Right lung (tissue), 5 donors: ENCODE results near the gene ARID5A. TPM values are rescaled to one million over a fixed set of nuclear protein-coding genes. Genes with fewer than 3 reads are reported as not detected.
A peak's percentile ranks its signal among the peaks of the same experiment; 100 is the strongest.

Experiments used
- DNase-seq, 2 donors: peaks; one replicate each; pipeline ENCODE4 v3.0.0-alpha.2; 2013
- polyA plus RNA-seq, 5 donors: library from polyadenylated mRNA; unstranded; fragments of 120-200 nt; gene quantifications; one replicate each; pipeline versions ENCODE4 v1.2.1 to v1.2.3, GENCODE V29; 2013; ENCODE audit warnings: inconsistent platforms in 1 of 5, low replicate concordance in 1 of 5; ENCODE audit not compliant: insufficient read length in 5 of 5, insufficient read depth in 1 of 5

The ARID5A gene
- polyA plus RNA-seq, 5 donors: 5.6 to 10.3 (median 6.9) TPM

GRCh38 chr2:96506016-96506906 is 30.3 kb upstream of the ARID5A start:
- DNase-seq: no peak

GRCh38 chr2:96506907-96507240 is 29.7 kb upstream of the ARID5A start:
- no peak for DNase-seq

DNA sequence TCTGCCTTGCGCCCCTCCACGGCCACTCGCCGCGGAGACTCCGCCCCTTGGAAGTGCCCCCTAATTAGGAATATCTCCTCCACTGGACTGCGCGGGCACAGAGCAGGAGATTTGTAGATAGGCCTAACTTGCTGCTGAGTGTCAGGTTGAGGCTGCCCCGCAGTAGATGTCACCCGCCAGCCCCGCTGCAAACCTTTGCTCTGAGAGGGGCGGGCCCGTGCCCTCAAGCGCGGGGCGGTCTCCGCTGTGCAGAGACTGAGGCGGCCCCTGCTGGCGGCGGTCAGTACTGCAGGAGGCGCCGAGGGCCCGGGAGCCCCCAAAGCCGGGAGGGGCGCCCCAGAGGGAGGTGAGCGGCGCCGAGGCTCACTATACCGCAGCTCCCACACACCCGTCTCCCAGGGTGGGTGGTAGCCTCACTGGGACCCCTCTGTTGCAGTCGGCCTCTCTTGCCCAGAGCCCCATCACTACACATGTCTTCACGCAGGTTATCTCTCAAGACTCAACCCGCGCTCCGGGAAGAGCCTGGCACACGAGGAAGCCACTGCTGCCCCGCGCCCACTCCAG is 28.5 kb upstream of the ARID5A start:
- peak in 1 of 2 donors; percentile 46 for DNase-seq

GRCh38 chr2:96508521-96509113 is 27.9 kb upstream of the ARID5A start:
- DNase-seq: no peak

GRCh38 chr2:96509114-96509846 is 27.3 kb upstream of the ARID5A start:
- peak in 1 of 2 donors; percentile 78 for DNase-seq

- DNase-seq: no peak
Observed at GRCh38 chr2:96509847-96510230, 26.7 kb upstream of the ARID5A start.

DNA sequence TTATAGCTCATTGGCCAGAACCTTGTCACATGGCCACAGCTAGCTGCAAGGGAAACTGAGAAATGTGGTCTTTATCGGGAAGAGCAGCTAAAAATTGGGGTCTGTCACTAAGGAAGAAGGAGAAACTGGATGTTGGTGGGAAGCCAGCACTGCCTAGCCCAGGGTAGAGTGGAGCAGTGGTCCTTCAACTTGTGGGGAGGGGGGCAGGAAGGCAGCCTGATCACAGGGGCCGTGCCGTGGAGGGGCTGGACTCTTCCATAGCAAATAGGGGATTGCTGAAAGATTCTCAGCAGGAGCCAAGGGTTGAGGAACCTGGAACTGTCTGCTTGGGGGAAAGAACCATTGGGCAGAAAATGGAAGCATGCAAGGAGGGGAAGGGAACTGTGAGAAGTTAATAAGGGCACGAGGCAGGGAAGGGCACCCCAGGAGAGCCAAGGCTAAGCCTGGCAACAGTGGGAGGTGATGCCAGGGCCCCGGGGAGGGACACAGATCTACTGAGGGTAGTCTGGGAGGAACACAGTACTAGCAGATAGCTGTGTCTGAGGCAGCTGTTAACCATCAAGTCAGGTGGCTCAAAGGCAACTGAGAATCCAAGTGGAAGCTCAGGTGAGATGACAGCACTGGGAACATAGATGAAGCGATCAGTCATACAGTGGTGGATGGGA is 25.5 kb upstream of the ARID5A start:
- DNase-seq: no peak

- DNase-seq: no peak
Observed at GRCh38 chr2:96511851-96512250, 24.7 kb upstream of the ARID5A start.

DNA sequence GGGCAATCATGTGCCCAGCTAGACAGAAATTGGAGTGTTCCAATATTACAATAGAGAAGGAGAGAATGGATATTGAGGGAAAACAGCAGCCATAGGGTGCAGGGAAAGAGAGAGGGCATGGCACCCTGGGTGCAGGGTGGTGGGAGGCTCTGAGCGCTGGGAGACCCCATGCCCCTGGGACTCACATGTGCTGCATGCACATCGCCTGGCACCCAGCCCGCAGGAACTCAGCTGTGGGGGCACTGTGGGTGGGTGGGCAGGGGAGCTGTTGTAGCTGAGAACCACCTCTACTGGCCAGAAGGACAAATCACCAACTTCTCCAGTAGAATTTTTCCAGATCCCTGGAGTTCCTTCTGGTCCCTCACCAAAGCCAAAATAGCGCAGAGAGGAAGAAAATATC is 24.2 kb upstream of the ARID5A start:
- no peak for DNase-seq

DNA sequence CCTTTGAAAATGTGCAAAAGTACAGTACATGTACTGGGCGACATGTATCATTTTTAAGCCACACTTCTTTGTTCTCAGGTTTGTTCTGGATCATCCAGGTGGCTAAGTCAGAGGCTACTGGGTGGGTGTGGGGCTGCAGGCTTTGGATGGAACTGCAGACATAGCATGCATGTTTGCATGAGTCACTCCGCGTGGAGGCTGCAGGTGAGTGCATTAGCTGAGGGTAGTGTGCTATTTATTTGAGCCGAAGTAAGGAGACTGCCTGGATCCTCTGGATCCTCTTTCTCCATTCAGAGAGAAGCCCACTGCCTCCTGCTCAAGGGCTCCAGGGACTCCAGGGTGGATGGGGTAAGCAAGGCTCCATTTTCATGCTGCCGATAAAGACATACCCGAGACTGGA is 22.0 kb upstream of the ARID5A start:
- DNase-seq: no peak

- DNase-seq: no peak
Observed at GRCh38 chr2:96517079-96517478, 19.5 kb upstream of the ARID5A start.

GRCh38 chr2:96520231-96520630 is 16.3 kb upstream of the ARID5A start:
- no peak for DNase-seq

DNA sequence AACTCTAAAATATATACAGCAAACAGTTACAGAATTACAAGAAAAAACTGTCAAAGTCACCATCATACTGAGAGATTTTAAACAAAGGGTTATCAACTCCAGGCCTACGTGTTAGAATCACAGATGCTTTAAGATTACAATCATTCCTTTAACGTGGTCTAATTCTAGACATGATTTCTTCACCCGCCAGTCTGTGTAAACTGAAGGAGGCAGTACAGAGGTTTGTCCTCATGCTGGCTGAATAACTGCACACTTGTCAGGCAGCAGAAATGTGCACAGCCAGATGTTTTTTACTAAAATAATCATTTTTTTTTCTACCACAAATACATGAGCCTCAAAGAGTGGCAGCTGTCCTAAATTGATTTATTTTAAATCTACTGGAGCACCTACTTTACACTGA is 15.9 kb upstream of the ARID5A start:
- no peak for DNase-seq

DNA sequence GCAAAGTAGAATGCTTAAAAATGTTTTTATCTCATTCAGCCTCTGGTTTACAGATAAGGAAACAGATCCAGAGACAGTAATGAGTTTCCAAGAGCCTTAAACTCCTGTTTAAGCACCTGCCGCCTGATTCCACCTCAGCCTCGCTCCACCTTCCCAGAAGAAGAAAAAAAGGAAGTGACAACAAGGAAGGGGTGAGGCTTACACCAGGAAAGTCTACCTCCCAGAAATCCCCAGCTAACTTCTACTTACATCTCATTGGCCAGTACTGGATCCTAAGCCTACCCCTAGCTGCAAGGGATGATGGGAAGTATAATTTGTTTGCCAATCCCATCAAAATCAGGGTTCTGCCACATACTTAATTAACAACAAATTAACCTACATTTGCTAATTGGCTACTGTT is 15.3 kb upstream of the ARID5A start:
- no peak for DNase-seq

GRCh38 chr2:96522304-96523203 is 14.0 kb upstream of the ARID5A start:
- no peak for DNase-seq

GRCh38 chr2:96523659-96524481 is 12.7 kb upstream of the ARID5A start:
- DNase-seq: no peak

GRCh38 chr2:96524482-96525210 is 11.9 kb upstream of the ARID5A start:
- no peak for DNase-seq

GRCh38 chr2:96525211-96525507 is 11.4 kb upstream of the ARID5A start:
- DNase-seq: no peak

DNA sequence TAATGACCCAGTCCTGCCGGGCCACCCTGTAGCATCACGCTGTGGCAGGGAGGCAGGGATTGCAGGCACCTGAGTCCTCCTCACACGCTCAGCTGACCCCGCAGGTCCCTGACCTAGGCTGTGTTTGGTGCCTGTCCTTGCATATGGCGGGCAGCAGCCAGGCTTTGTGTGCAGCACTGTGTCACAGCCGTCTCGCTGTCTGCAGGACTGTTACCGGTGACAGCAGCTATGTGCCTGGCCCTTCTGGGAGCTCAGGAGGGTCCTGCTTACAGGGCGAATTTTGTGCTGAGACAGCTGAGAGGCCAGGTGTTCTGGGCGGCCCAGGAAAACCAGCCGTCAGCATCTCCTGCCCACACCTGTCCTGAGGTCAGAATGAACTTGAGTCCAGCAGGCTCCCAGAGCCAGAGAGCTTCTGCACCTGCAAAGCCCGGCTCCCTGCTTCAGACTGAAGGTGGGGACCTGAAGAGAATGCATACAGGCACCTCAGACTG is 10.4 kb upstream of the ARID5A start:
- DNase-seq: no peak
